ENCODE measurements around the gene GFM2. TPM values are rescaled to one million over a fixed set of nuclear protein-coding genes. Genes with fewer than 3 reads are reported as not detected.

The GFM2 gene
- total RNA-seq, 1 donor from 2014 or later, result 21.8 TPM

GRCh38 chr5:74772359-74772758 lies 5.4 kb upstream of the GFM2 start:
- no peaks in the 10 kb centered on the region for H3K9me3 Mint-ChIP-seq
- DNase-seq (no peak), ATAC-seq (ENCODE audit: low read depth) (no peak)
- H3K4me1 Mint-ChIP-seq, result peaks cover 10% of the 10 kb centered on the region
- intact Hi-C loops (cut with micrococcal nuclease), result no loop called here
- no peak for TF ChIP-seq CTCF (IDR thresholded peaks at IDR 0.05)
- H3K27me3 Mint-ChIP-seq, result no peaks in the 10 kb centered on the region
- H3K27ac Mint-ChIP-seq, result no peak overlapping the region
- peaks cover 59% of the 10 kb centered on the region for H3K36me3 Mint-ChIP-seq (ENCODE audit: low read depth)
- CTCF ChIA-PET, result no interaction called here
- H3K4me3 Mint-ChIP-seq, result no peak overlapping the region
- POLR2A ChIA-PET, result no interaction called here

GRCh38 chr5:74767579-74767913 lies 629 bp upstream of the GFM2 start:
- H3K27ac Mint-ChIP-seq, result peak overlapping the region; percentile 98
- POLR2A ChIA-PET, result interaction anchor here (0.7 to 1.9 kb wide), 8 partner anchors 12 to 569 kb away, joined by 3 to 13 read pairs (median 4); partner anchors contain the start of genes ANKRD31, ENC1, HEXB and HMGCR
- peak; percentile 4 for ATAC-seq (ENCODE audit: low read depth)
- no peak for DNase-seq
- peaks cover 45% of the 10 kb centered on the region for H3K36me3 Mint-ChIP-seq (ENCODE audit: low read depth)
- H3K4me1 Mint-ChIP-seq, result peaks cover 36% of the 10 kb centered on the region
- H3K27me3 Mint-ChIP-seq, result no peaks in the 10 kb centered on the region
- H3K4me3 Mint-ChIP-seq, result peak overlapping the region; percentile 99
- intact Hi-C loops (cut with micrococcal nuclease), result loop anchor here (1.0 to 10.0 kb wide), 14 partner anchors 82 to 1811 kb away; partner anchors contain the start of genes ANKRA2, ANKRD31, BTF3 and ENC1
- H3K9me3 Mint-ChIP-seq, result no peaks in the 10 kb centered on the region
- TF ChIP-seq CTCF (IDR thresholded peaks at IDR 0.05), result no peak
- CTCF ChIA-PET, result interaction anchor here (1.1 to 1.2 kb wide), 2 partner anchors 152 to 470 kb away, joined by 3 to 4 read pairs; partner anchors contain the start of gene ANKRD31

GRCh38 chr5:74766418-74766848 lies 484 bp downstream of the GFM2 start:
- H3K4me1 Mint-ChIP-seq, result peaks cover 36% of the 10 kb centered on the region
- TF ChIP-seq CTCF (IDR thresholded peaks at IDR 0.05), result peak; percentile 77
- H3K27ac Mint-ChIP-seq, result peak overlapping the region; percentile 98
- H3K4me3 Mint-ChIP-seq, result peak overlapping the region; percentile 99
- H3K27me3 Mint-ChIP-seq, result no peaks in the 10 kb centered on the region
- ChIA-PET CTCF (interaction anchor here (1.1 to 1.3 kb wide), 5 partner anchors 19 to 1487 kb away, joined by 3 to 4 read pairs (median 3); partner anchors contain the start of genes ANKRD31 and HMGCR), POLR2A (interaction anchor here (0.6 to 1.9 kb wide), 13 partner anchors 8 to 903 kb away, joined by 3 to 13 read pairs (median 3); partner anchors contain the start of genes ANKRD31, ENC1, HEXB and HMGCR)
- ATAC-seq (ENCODE audit: low read depth), result peak; percentile 45
- DNase-seq, result no peak
- peaks cover 51% of the 10 kb centered on the region for H3K36me3 Mint-ChIP-seq (ENCODE audit: low read depth)
- intact Hi-C loops (cut with micrococcal nuclease), result loop anchor here (1.0 to 10.0 kb wide), 11 partner anchors 86 to 1810 kb away; partner anchors contain the start of genes ANKRD31, BTF3, ENC1 and FAM169A
- no peaks in the 10 kb centered on the region for H3K9me3 Mint-ChIP-seq

GRCh38 chr5:74765929-74766328 lies 988 bp downstream of the GFM2 start:
- Mint-ChIP-seq H3K9me3 (no peaks in the 10 kb centered on the region), H3K27ac (no peak overlapping the region), H3K27me3 (no peaks in the 10 kb centered on the region), H3K4me1 (peaks cover 36% of the 10 kb centered on the region), H3K36me3 (ENCODE audit: low read depth) (peaks cover 47% of the 10 kb centered on the region), H3K4me3 (peak overlapping the region; percentile 99)
- TF ChIP-seq CTCF (IDR thresholded peaks at IDR 0.05), result no peak
- POLR2A ChIA-PET, result interaction anchor here (1.5 to 1.9 kb wide), 3 partner anchors 101 to 571 kb away, joined by 3 to 13 read pairs (median 6); partner anchors contain the start of genes ANKRD31 and HMGCR
- ATAC-seq (ENCODE audit: low read depth), result no peak
- intact Hi-C loops (cut with micrococcal nuclease), result loop anchor here (1.0 to 10.0 kb wide), 11 partner anchors 86 to 1809 kb away; partner anchors contain the start of genes ANKRD31, BTF3, ENC1 and FAM169A
- DNase-seq, result no peak
- CTCF ChIA-PET, result interaction anchor here (1.1 to 1.3 kb wide), 3 partner anchors 18 to 1488 kb away, joined by 3 to 4 read pairs (median 3); partner anchors contain the start of gene HMGCR

GRCh38 chr5:74765201-74765600 lies 1.7 kb downstream of the GFM2 start:
- CTCF ChIA-PET, result no interaction called here
- DNase-seq, result no peak
- Mint-ChIP-seq H3K36me3 (ENCODE audit: low read depth) (peaks cover 44% of the 10 kb centered on the region), H3K9me3 (no peaks in the 10 kb centered on the region), H3K27ac (no peak overlapping the region), H3K4me3 (peak overlapping the region; percentile 52), H3K27me3 (no peaks in the 10 kb centered on the region), H3K4me1 (peaks cover 36% of the 10 kb centered on the region)
- POLR2A ChIA-PET, result no interaction called here
- no peak for TF ChIP-seq CTCF (IDR thresholded peaks at IDR 0.05)
- no peak for ATAC-seq (ENCODE audit: low read depth)
- intact Hi-C loops (cut with micrococcal nuclease), result loop anchor here (5.0 to 10.0 kb wide), 5 partner anchors 87 to 1268 kb away; partner anchors contain the start of genes ANKRD31, BTF3 and POC5

All from activated B cell treated with CpG ODN at 0.5 μM for 24 hours (primary cell).